ENCODE measurements around the gene TRMT13.

TRMT13 gene

GRCh38 chr1:100152271-100152670 is 19.3 kb downstream of the TRMT13 start:
- Histone ChIP-seq H3K9me3 (ENCODE audit: control insufficient read depth, low read length) (no peaks in the 10 kb centered on the region), H3K4me3 (ENCODE audit: extremely low read depth, insufficient read depth, low read length, poor library complexity, severe bottlenecking) (no peak overlapping the region), H3K36me3 (ENCODE audit: control insufficient read depth, insufficient read depth, low read length) (peaks cover 3% of the 10 kb centered on the region), H3K27ac (ENCODE audit: low read depth, low read length, severe bottlenecking) (no peak overlapping the region), H3K4me1 (ENCODE audit: control insufficient read depth, insufficient read depth, low read length, poor library complexity, severe bottlenecking) (no peaks in the 10 kb centered on the region)
- no CpG with 5 or more reads among the region's 4 CpGs for WGBS, 2 experiments (ENCODE audit: insufficient coverage in 2 of 2)

- no peaks in the 10 kb centered on the region for H3K4me1 ChIP-seq (ENCODE audit: control insufficient read depth, insufficient read depth, low read length, poor library complexity, severe bottlenecking)
- no peak overlapping the region for H3K4me3 ChIP-seq (ENCODE audit: extremely low read depth, insufficient read depth, low read length, poor library complexity, severe bottlenecking)
Observed at GRCh38 chr1:100162881-100163280, 29.9 kb downstream of the TRMT13 start.

GRCh38 chr1:100164216-100164615 is 31.3 kb downstream of the TRMT13 start:
- WGBS, 2 experiments (ENCODE audit: insufficient coverage in 2 of 2), result 57 to 92% methylated on average over 1 of the region's 2 CpGs
- no peaks in the 10 kb centered on the region for H3K9me3 ChIP-seq (ENCODE audit: control insufficient read depth, low read length)
- no peaks in the 10 kb centered on the region for H3K36me3 ChIP-seq (ENCODE audit: control insufficient read depth, insufficient read depth, low read length)
- H3K4me3 ChIP-seq (ENCODE audit: extremely low read depth, insufficient read depth, low read length, poor library complexity, severe bottlenecking), result no peak overlapping the region
- no peaks in the 10 kb centered on the region for H3K4me1 ChIP-seq (ENCODE audit: control insufficient read depth, insufficient read depth, low read length, poor library complexity, severe bottlenecking)
- H3K27ac ChIP-seq (ENCODE audit: low read depth, low read length, severe bottlenecking), result peak overlapping the region; percentile 0

More at GRCh38 chr1:100162881-100163280, 29.9 kb downstream of the TRMT13 start:
- no peaks in the 10 kb centered on the region for H3K9me3 ChIP-seq (ENCODE audit: control insufficient read depth, low read length)
- no peak overlapping the region for H3K27ac ChIP-seq (ENCODE audit: low read depth, low read length, severe bottlenecking)
- no peaks in the 10 kb centered on the region for H3K36me3 ChIP-seq (ENCODE audit: control insufficient read depth, insufficient read depth, low read length)

GRCh38 chr1:100164702-100165101 is 31.7 kb downstream of the TRMT13 start:
- Histone ChIP-seq H3K27ac (ENCODE audit: low read depth, low read length, severe bottlenecking) (no peak overlapping the region), H3K4me1 (ENCODE audit: control insufficient read depth, insufficient read depth, low read length, poor library complexity, severe bottlenecking) (no peaks in the 10 kb centered on the region), H3K4me3 (ENCODE audit: extremely low read depth, insufficient read depth, low read length, poor library complexity, severe bottlenecking) (no peak overlapping the region), H3K9me3 (ENCODE audit: control insufficient read depth, low read length) (no peaks in the 10 kb centered on the region), H3K36me3 (ENCODE audit: control insufficient read depth, insufficient read depth, low read length) (no peaks in the 10 kb centered on the region)
- 98 to 100% methylated on average over 1 to 5 of the region's 5 CpGs for WGBS, 2 experiments (ENCODE audit: insufficient coverage in 2 of 2)

- Histone ChIP-seq H3K4me3 (ENCODE audit: extremely low read depth, insufficient read depth, low read length, poor library complexity, severe bottlenecking) (no peak overlapping the region), H3K4me1 (ENCODE audit: control insufficient read depth, insufficient read depth, low read length, poor library complexity, severe bottlenecking) (no peaks in the 10 kb centered on the region), H3K36me3 (ENCODE audit: control insufficient read depth, insufficient read depth, low read length) (no peaks in the 10 kb centered on the region), H3K27ac (ENCODE audit: low read depth, low read length, severe bottlenecking) (no peak overlapping the region), H3K9me3 (ENCODE audit: control insufficient read depth, low read length) (no peaks in the 10 kb centered on the region)
- 100% methylated on average over 1 of the region's 2 CpGs; no CpG with 5 or more reads in 1 of the 2 experiments for WGBS, 2 experiments (ENCODE audit: insufficient coverage in 2 of 2)
Observed at GRCh38 chr1:100168051-100168450, 35.1 kb downstream of the TRMT13 start.

GRCh38 chr1:100177295-100178041 is 44.5 kb downstream of the TRMT13 start:
- Histone ChIP-seq H3K36me3 (ENCODE audit: control insufficient read depth, insufficient read depth, low read length) (no peaks in the 10 kb centered on the region), H3K9me3 (ENCODE audit: control insufficient read depth, low read length) (no peaks in the 10 kb centered on the region), H3K27ac (ENCODE audit: low read depth, low read length, severe bottlenecking) (no peak overlapping the region), H3K4me1 (ENCODE audit: control insufficient read depth, insufficient read depth, low read length, poor library complexity, severe bottlenecking) (no peaks in the 10 kb centered on the region), H3K4me3 (ENCODE audit: extremely low read depth, insufficient read depth, low read length, poor library complexity, severe bottlenecking) (no peak overlapping the region)
- WGBS, 2 experiments (ENCODE audit: insufficient coverage in 2 of 2), result 100% methylated on average over 1 of the region's 4 CpGs; no CpG with 5 or more reads in 1 of the 2 experiments

GRCh38 chr1:100178091-100178490 is 45.1 kb downstream of the TRMT13 start, which contains the start of gene LRRC39:
Gene LRRC39 (minus strand): TSS chr1:100178256. CDS start chr1:100168516, 9,740 bp downstream.
- WGBS, 2 experiments (ENCODE audit: insufficient coverage in 2 of 2), result no CpG with 5 or more reads among the region's 5 CpGs
- no peaks in the 10 kb centered on the region for H3K36me3 ChIP-seq (ENCODE audit: control insufficient read depth, insufficient read depth, low read length)
- H3K4me3 ChIP-seq (ENCODE audit: extremely low read depth, insufficient read depth, low read length, poor library complexity, severe bottlenecking), result no peak within 1 kb of the TSS
- no peaks in the 10 kb centered on the region for H3K9me3 ChIP-seq (ENCODE audit: control insufficient read depth, low read length)
- H3K4me1 ChIP-seq (ENCODE audit: control insufficient read depth, insufficient read depth, low read length, poor library complexity, severe bottlenecking), result no peaks in the 10 kb centered on the region
- no peak within 1 kb of the TSS for H3K27ac ChIP-seq (ENCODE audit: low read depth, low read length, severe bottlenecking)

- H3K36me3 ChIP-seq (ENCODE audit: control insufficient read depth, insufficient read depth, low read length), result no peaks in the 10 kb centered on the region
- no peaks in the 10 kb centered on the region for H3K9me3 ChIP-seq (ENCODE audit: control insufficient read depth, low read length)
- H3K4me1 ChIP-seq (ENCODE audit: control insufficient read depth, insufficient read depth, low read length, poor library complexity, severe bottlenecking), result no peaks in the 10 kb centered on the region
- 78 to 100% methylated on average over 1 to 4 of the region's 4 CpGs for WGBS, 2 experiments (ENCODE audit: insufficient coverage in 2 of 2)
- no peak overlapping the region for H3K27ac ChIP-seq (ENCODE audit: low read depth, low read length, severe bottlenecking)
- no peak overlapping the region for H3K4me3 ChIP-seq (ENCODE audit: extremely low read depth, insufficient read depth, low read length, poor library complexity, severe bottlenecking)
Observed at GRCh38 chr1:100183370-100183769, 50.4 kb downstream of the TRMT13 start.

- no peaks in the 10 kb centered on the region for H3K9me3 ChIP-seq (ENCODE audit: control insufficient read depth, low read length)
Observed at GRCh38 chr1:100184536-100184935, 51.6 kb downstream of the TRMT13 start.

GRCh38 chr1:100187912-100188311 is 54.9 kb downstream of the TRMT13 start:
- Histone ChIP-seq H3K4me3 (ENCODE audit: extremely low read depth, insufficient read depth, low read length, poor library complexity, severe bottlenecking) (no peak overlapping the region), H3K27ac (ENCODE audit: low read depth, low read length, severe bottlenecking) (no peak overlapping the region), H3K4me1 (ENCODE audit: control insufficient read depth, insufficient read depth, low read length, poor library complexity, severe bottlenecking) (no peaks in the 10 kb centered on the region), H3K36me3 (ENCODE audit: control insufficient read depth, insufficient read depth, low read length) (no peaks in the 10 kb centered on the region), H3K9me3 (ENCODE audit: control insufficient read depth, low read length) (no peaks in the 10 kb centered on the region)
- 100% methylated on average over 1 to 2 of the region's 3 CpGs for WGBS, 2 experiments (ENCODE audit: insufficient coverage in 2 of 2)

More at GRCh38 chr1:100184536-100184935, 51.6 kb downstream of the TRMT13 start:
- H3K27ac ChIP-seq (ENCODE audit: low read depth, low read length, severe bottlenecking), result no peak overlapping the region
- H3K36me3 ChIP-seq (ENCODE audit: control insufficient read depth, insufficient read depth, low read length), result no peaks in the 10 kb centered on the region
- no peak overlapping the region for H3K4me3 ChIP-seq (ENCODE audit: extremely low read depth, insufficient read depth, low read length, poor library complexity, severe bottlenecking)
- H3K4me1 ChIP-seq (ENCODE audit: control insufficient read depth, insufficient read depth, low read length, poor library complexity, severe bottlenecking), result no peaks in the 10 kb centered on the region
- no CpG with 5 or more reads among the region's 1 CpG for WGBS, 2 experiments (ENCODE audit: insufficient coverage in 2 of 2)

GRCh38 chr1:100188617-100189016 is 55.7 kb downstream of the TRMT13 start:
- peaks cover 3% of the 10 kb centered on the region for H3K36me3 ChIP-seq (ENCODE audit: control insufficient read depth, insufficient read depth, low read length)
- no peaks in the 10 kb centered on the region for H3K9me3 ChIP-seq (ENCODE audit: control insufficient read depth, low read length)
- 80 to 92% methylated on average over 2 to 3 of the region's 3 CpGs for WGBS, 2 experiments (ENCODE audit: insufficient coverage in 2 of 2)
- no peak overlapping the region for H3K4me3 ChIP-seq (ENCODE audit: extremely low read depth, insufficient read depth, low read length, poor library complexity, severe bottlenecking)
- H3K4me1 ChIP-seq (ENCODE audit: control insufficient read depth, insufficient read depth, low read length, poor library complexity, severe bottlenecking), result no peaks in the 10 kb centered on the region
- H3K27ac ChIP-seq (ENCODE audit: low read depth, low read length, severe bottlenecking), result no peak overlapping the region

All from mesodermal cell (in vitro differentiated cells).